B cell (primary cell): ENCODE results near the gene DCP1A. TPM values are rescaled to one million over a fixed set of nuclear protein-coding genes. Genes with fewer than 3 reads are reported as not detected.

ENCODE experiments used
- ATAC-seq: fragments of 200-7000 bp; cut with Tn5 transposase; one replicate; pipeline ENCODE4 v1.10.0; 2021; ENCODE audit warnings: low read depth, mild to moderate bottlenecking, moderate number of reproducible peaks, moderate library complexity
- CTCF ChIA-PET: fragments of 350-600 bp; sonication (Branson Sonifier 250); formaldehyde crosslinking; loops from one replicate; lab custom pipeline; 2021; ENCODE audit warnings: antibody characterized with exemption, inconsistent platforms; lab: Charles Lee
- POLR2A ChIA-PET: fragments of 350-600 bp; sonication (Branson Sonifier 250); formaldehyde crosslinking; loops from one replicate; lab custom pipeline; 2021; ENCODE audit warnings: antibody characterized with exemption; lab: Charles Lee
- DNase-seq: peaks from one replicate; pipeline ENCODE4 v3.0.0; 2013
- H2AFZ ChIP-seq: 2 replicates; pipeline ENCODE4 v1.6.1; 2012; ENCODE audit warnings: mild to moderate bottlenecking, low read depth, low read length; ENCODE audit not compliant: insufficient read depth, poor library complexity, severe bottlenecking
- H3K27ac ChIP-seq, 2 donors: 1 replicate in 1 of 2; 2 replicates in 1 of 2; pipeline ENCODE4 v1.5.1; 2012 to 2013; ENCODE audit warnings: low read length in 2 of 2, mild to moderate bottlenecking in 2 of 2, moderate library complexity in 1 of 2
- H3K27me3 ChIP-seq, 4 experiments: fragments of 200-600 bp in 1 of 4; sonication (generic) in 1 of 4; replicated peaks in 1 of 4; 1 replicate in 2 of 4; 2 replicates in 2 of 4; pipeline versions ENCODE4 v1.6.1 to v1.7.0; 2013 to 2016; ENCODE audit warnings: low read length in 3 of 4, mild to moderate bottlenecking in 2 of 4, mixed read lengths in 1 of 4, moderate library complexity in 1 of 4; ENCODE audit not compliant: insufficient read depth in 4 of 4, control insufficient read depth in 3 of 4; ENCODE audit errors: control extremely low read depth in 1 of 4
- H3K36me3 ChIP-seq, 2 experiments: replicated peaks in 1 of 2; 1 replicate in 1 of 2; 2 replicates in 1 of 2; pipeline versions ENCODE4 v1.6.1 to v1.7.1; 2013; ENCODE audit warnings: low read length in 1 of 2; ENCODE audit not compliant: insufficient read depth in 2 of 2, control insufficient read depth in 1 of 2; ENCODE audit errors: control extremely low read depth in 1 of 2, extremely low read depth in 1 of 2
- H3K4me1 ChIP-seq, 2 donors: fragments of 200-600 bp in 1 of 2; sonication (generic) in 1 of 2; 1 replicate in 1 of 2; 2 replicates in 1 of 2; pipeline versions ENCODE4 v1.5.1 to v1.6.1; 2013 to 2017; ENCODE audit warnings: low read length in 2 of 2; ENCODE audit not compliant: control insufficient read depth in 2 of 2, insufficient read depth in 2 of 2
- H3K4me2 ChIP-seq: replicated peaks from 2 replicates; pipeline ENCODE3; 2012; ENCODE audit warnings: mild to moderate bottlenecking, low read depth, low read length; ENCODE audit not compliant: poor library complexity, severe bottlenecking
- H3K4me3 ChIP-seq, 5 experiments: fragments of 200-600 bp in 1 of 5; sonication (generic) in 1 of 5; 1 replicate in 3 of 5; 2 replicates in 2 of 5; pipeline versions ENCODE4 v1.5.1 to v1.7.0; 2011 to 2016; ENCODE audit warnings: low read length in 4 of 5, mild to moderate bottlenecking in 4 of 5, low read depth in 2 of 5, control low read depth in 1 of 5, moderate library complexity in 1 of 5; ENCODE audit not compliant: insufficient read depth in 1 of 5; ENCODE audit errors: control extremely low read depth in 1 of 5, extremely low read depth in 1 of 5
- H3K79me2 ChIP-seq: fragments of 200-600 bp; sonication (generic); one replicate; pipeline ENCODE4 v1.6.0; 2016; ENCODE audit warnings: low read length; ENCODE audit not compliant: control insufficient read depth, insufficient read depth
- H3K9ac ChIP-seq: fragments of 200-600 bp; sonication (generic); 2 replicates; pipeline ENCODE4 v1.6.1; 2017; ENCODE audit warnings: mild to moderate bottlenecking, low read length, moderate library complexity
- H3K9me3 ChIP-seq, 3 donors: one replicate each; pipeline versions ENCODE4 v1.6.1 to v1.7.1; 2013; ENCODE audit warnings: low read length in 2 of 3; ENCODE audit not compliant: control insufficient read depth in 2 of 3, insufficient read depth in 1 of 3; ENCODE audit errors: control extremely low read depth in 1 of 3
- H4K20me1 ChIP-seq: 2 replicates; pipeline ENCODE4 v1.6.0; 2012; ENCODE audit warnings: mild to moderate bottlenecking, low read length; ENCODE audit not compliant: insufficient read depth, control insufficient read depth, poor library complexity, severe bottlenecking
- H3K27ac Mint-ChIP-seq: one replicate; pipeline ENCODE4 v1.8.0; 2021; ENCODE audit warnings: mixed read lengths
- H3K27me3 Mint-ChIP-seq: one replicate; pipeline ENCODE4 v1.8.0; 2021; ENCODE audit warnings: mixed read lengths
- H3K4me1 Mint-ChIP-seq: one replicate; pipeline ENCODE4 v1.8.0; 2021; ENCODE audit warnings: mixed read lengths
- H3K4me3 Mint-ChIP-seq: one replicate; pipeline ENCODE4 v1.8.0; 2021; ENCODE audit warnings: mixed read lengths
- H3K9me3 Mint-ChIP-seq: one replicate; pipeline ENCODE4 v1.8.0; 2022; ENCODE audit warnings: mixed read lengths; ENCODE audit not compliant: insufficient read depth
- EZH2 ChIP-seq: IDR thresholded peaks from 2 replicates; pipeline ENCODE4 v1.6.1; 2012; ENCODE audit warnings: borderline replicate concordance, low read depth, mild to moderate bottlenecking, moderate library complexity, low read length; ENCODE audit not compliant: insufficient read depth, poor library complexity, severe bottlenecking
- WGBS: methylation state at CpG from one replicate; pipeline ENCODE4 v1.1.5; 2013; ENCODE audit warnings: missing lambda C conversion rate; ENCODE audit not compliant: insufficient coverage; 5-methylcytosine and 5-hydroxymethylcytosine counted together
- intact Hi-C: fragments of 100-400 bp; cut with micrococcal nuclease; formaldehyde crosslinking; loops from one replicate; pipeline ENCODE4 v1.10.0; 2022
- polyA plus RNA-seq: library from polyadenylated mRNA; depleted of rRNA; stranded (reverse); fragments of >200 nt; gene quantifications from 2 replicates; pipeline ENCODE4 v1.2.3, GENCODE V29; 2012
- total RNA-seq, 2 donors: library from RNA; stranded (reverse); fragments of 120-200 nt in 1 of 2; gene quantifications; 1 replicate in 1 of 2; 2 replicates in 1 of 2; pipeline versions ENCODE4 v1.2.3 to v1.2.4, GENCODE V29; 2013 to 2022
- TF ChIP-seq, protein P1 (sequence below): fragments of 200-600 bp; IDR thresholded peaks from one replicate; pipeline ENCODE4 v1.8.0; 2022; ENCODE audit warnings: antibody characterized with exemption, mild to moderate bottlenecking

The DCP1A gene
- total and polyA plus RNA-seq, 2 donors (not counting 1 experiment from before 2014, with no cell fraction given), result 16.6 to 44.6 TPM

DNA sequence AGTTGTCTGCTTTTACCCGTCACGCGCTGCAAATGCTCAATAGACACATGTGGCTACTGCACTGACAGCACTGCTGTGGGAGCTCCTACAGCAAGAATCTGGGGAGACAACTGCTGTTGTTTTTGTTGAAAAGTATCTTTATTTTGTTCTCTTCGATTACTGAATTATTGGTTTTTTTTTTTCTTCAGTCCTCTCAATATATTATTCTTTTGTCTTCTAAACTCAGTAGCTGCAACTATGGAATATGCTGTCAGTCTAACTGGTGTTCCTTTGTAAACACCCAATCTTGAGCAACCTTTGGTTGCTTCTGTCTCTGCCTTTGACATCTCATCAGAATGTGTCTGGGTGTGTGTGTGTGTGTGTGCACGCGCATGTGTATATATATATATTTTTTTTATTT, 12.6 kb downstream of the DCP1A start:
- Histone ChIP-seq H3K79me2 (peaks cover 67% of the 10 kb centered on the region), H3K9me3 (no peaks in the 10 kb centered on the region), H3K27me3 (no peaks in the 10 kb centered on the region), H3K4me3 (no peak overlapping the region), H3K9ac (no peak overlapping the region), H3K27ac (no peak overlapping the region), H3K4me1 (no peaks in the 10 kb centered on the region), H3K4me2 (no peak overlapping the region), H4K20me1 (peaks cover 30% of the 10 kb centered on the region), H2AFZ (no peak overlapping the region), H3K36me3 (peaks cover 10 to 50% of the 10 kb centered on the region in 2 experiments)
- intact Hi-C loops, result no loop called here
- DNase-seq (no peak), ATAC-seq (no peak)
- ChIA-PET CTCF (interaction anchor here (0.6 to 1.2 kb wide), 2 partner anchors 11 to 127 kb away, joined by 3 read pairs; no protein-coding TSS in a partner anchor), POLR2A (no interaction called here)
- Mint-ChIP-seq H3K27ac (no peak overlapping the region), H3K4me3 (no peak overlapping the region), H3K27me3 (no peaks in the 10 kb centered on the region), H3K9me3 (no peaks in the 10 kb centered on the region), H3K4me1 (peaks cover 1% of the 10 kb centered on the region)
- WGBS, result no CpG with 5 or more reads among the region's 6 CpGs
- TF ChIP-seq, protein P1, sequence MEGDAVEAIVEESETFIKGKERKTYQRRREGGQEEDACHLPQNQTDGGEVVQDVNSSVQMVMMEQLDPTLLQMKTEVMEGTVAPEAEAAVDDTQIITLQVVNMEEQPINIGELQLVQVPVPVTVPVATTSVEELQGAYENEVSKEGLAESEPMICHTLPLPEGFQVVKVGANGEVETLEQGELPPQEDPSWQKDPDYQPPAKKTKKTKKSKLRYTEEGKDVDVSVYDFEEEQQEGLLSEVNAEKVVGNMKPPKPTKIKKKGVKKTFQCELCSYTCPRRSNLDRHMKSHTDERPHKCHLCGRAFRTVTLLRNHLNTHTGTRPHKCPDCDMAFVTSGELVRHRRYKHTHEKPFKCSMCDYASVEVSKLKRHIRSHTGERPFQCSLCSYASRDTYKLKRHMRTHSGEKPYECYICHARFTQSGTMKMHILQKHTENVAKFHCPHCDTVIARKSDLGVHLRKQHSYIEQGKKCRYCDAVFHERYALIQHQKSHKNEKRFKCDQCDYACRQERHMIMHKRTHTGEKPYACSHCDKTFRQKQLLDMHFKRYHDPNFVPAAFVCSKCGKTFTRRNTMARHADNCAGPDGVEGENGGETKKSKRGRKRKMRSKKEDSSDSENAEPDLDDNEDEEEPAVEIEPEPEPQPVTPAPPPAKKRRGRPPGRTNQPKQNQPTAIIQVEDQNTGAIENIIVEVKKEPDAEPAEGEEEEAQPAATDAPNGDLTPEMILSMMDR, result no peak
- no peak for TF ChIP-seq EZH2

DNA sequence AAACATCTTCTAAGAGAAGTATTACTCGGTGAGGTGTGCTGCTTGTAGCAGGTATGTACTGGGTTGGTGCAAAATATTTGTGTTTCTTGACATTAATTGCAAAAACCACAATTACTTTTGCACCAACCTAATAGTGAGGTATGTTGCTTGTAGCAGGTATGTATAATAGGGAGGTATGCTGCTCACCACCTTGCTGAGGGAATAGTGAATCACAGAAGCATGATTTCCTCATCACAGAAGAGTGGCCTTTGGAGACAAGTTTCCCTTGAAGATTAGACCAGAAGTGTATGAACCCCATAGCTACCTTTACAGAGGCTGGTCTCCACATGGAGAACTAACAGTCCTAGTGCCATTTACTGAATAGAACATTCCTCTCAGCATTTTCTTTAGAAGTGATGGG, 15.5 kb downstream of the DCP1A start:
- no peaks in the 10 kb centered on the region for H3K9me3 Mint-ChIP-seq
- H3K36me3 ChIP-seq, result peaks cover 5 to 33% of the 10 kb centered on the region in 2 experiments
- no peak overlapping the region for H2AFZ ChIP-seq
- no peak overlapping the region for H3K9ac ChIP-seq
- H3K9me3 ChIP-seq, result no peaks in the 10 kb centered on the region
- intact Hi-C loops, result no loop called here
- peaks cover 73% of the 10 kb centered on the region for H3K79me2 ChIP-seq
- no peak overlapping the region for H3K4me2 ChIP-seq
- no peak for TF ChIP-seq EZH2
- TF ChIP-seq, protein P1, result no peak
- no peak for DNase-seq
- no peaks in the 10 kb centered on the region for H3K4me1 ChIP-seq
- no peaks in the 10 kb centered on the region for H3K27me3 ChIP-seq
- H3K27me3 Mint-ChIP-seq, result no peaks in the 10 kb centered on the region
- peaks cover 5% of the 10 kb centered on the region for H3K4me1 Mint-ChIP-seq
- no peak overlapping the region for H3K4me3 ChIP-seq
- no peak overlapping the region for H3K27ac Mint-ChIP-seq
- H4K20me1 ChIP-seq, result peaks cover 31% of the 10 kb centered on the region
- CTCF ChIA-PET, result no interaction called here
- no peak for ATAC-seq
- H3K27ac ChIP-seq, result no peak overlapping the region
- WGBS, result no CpG with 5 or more reads among the region's 1 CpG
- H3K4me3 Mint-ChIP-seq, result no peak overlapping the region
- POLR2A ChIA-PET, result no interaction called here
